GM18907 (cell line): ENCODE data around the gene LRRC4C.
A peak's percentile ranks its signal among the peaks of the same experiment; 100 is the strongest.

Experiments used
- ATAC-seq: cut with Tn5 transposase; IDR thresholded peaks from one replicate; pipeline ENCODE4 v1.9.1; 2021; ENCODE audit warnings: mild to moderate bottlenecking, moderate library complexity; ENCODE audit not compliant: unreplicated experiment

LRRC4C gene

DNA sequence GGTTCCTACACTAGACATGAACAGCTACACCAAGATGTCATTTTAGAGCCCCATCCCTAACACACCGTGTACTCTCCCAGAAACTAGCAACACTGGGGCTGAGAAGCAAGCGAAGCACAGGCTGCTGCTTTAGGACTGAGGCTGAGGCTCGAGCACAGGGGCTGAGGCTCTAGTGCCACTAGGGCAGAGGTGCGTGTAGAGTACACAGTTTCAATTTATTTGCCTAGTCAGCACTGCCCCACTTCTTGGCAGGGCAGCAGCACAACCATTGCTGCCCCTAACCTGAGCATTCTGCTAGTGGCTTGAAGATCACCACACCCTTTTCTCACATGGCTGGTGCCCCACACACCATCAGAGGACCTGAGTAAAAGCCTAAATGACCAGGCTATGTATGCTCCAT lies 713.2 kb downstream of the LRRC4C start:
- ATAC-seq = no peak

DNA sequence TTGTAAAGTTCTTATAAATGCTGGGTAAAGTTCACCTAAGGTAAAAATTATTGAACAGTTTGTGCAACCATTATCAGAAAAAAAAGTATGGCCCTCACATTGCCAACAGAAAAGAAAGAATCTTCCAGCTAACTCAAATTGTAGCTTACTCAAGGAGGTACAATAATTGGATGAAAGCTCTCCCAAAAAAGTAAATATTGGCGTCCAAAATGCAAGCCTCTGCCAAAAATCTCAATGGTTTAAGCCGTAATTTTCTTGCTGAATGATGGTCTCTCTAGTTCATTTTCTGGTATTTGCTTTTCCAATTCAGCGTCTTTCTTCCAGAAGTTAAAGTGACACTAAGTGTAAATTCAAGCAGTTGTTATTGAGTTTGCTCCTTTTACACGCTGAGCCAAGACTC lies 727.3 kb downstream of the LRRC4C start:
- ATAC-seq = no peak

DNA sequence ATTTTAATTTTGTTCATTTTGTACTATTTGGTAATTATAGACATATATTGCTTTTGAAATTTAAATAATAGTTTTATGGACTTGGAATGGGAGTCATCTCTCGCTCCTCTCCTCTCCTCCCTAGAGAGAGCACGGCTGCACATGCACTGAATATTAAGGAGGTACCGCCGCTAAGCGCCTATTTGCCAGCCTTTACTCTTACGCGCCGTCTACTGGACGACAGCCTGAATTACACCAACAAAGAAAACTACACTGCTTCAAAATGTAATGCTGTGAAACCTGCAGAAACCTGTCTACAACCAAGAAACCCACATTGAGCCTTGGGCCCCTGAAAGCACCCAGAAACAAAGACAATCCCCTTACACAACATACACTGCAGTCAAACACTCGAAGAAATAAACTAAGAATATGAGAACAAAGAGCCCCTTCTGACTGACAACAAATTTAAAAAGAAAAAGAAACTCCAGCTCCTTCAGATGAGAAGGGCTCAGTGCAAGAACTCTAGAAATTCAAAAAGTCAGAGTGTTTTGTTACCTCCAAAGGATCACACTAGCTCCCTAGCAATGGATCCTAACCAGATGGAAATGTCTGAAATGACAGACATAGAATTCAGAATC lies 737.2 kb downstream of the LRRC4C start:
- no peak for ATAC-seq

DNA sequence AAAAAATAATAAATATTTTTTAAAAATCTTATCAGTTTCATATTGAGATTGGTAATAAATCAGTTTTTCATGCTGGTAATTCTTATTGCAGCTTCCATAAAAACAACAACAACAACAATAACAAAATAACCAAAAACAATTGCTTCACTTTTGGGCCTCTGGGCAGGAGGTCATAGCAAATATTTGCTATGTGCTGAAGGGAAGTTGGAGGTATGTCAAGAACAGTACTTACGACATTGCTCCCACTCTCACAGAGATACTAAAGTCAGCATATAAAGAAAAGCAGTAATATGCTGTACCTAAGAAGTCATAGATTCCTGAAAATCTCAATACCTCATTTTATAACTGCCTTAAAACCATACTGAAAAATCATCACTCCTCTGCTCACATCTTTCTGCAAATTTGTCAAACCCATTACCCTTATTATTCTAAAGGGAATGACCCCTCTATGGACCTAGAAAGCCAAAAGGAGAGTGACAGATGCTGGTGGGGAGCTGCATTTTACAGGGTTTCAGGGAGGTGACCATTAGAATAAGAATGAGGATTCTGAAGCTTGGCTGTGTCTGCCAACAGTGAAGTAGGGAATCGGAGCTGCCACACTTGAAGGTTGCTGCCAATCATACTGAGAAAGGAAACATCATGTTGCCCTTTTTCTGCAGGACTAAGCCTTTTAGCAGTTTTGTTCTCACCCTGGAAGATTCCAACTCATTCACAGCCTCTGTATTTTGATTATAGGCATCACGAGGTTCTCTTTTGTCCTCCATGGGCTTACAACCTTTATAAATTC lies 742.9 kb downstream of the LRRC4C start:
- ATAC-seq = no peak

DNA sequence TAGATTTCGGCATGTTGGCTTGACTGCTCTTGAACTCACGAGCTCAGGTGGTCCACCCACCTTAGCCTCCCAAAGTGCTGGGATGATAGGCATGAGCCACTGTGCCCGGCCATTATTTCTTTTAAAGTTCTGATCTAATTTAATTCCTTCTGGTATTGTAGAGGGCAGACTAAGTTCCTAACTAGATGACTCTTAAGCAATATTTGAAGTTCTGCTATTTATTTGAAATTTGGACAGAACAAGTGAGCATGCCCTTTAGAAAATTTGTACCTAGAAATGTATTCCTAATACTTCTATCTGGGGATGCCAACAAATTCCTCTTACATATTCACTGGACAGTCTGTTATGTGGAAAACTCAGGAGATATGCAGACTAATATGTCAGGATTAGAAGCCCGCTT lies 746.4 kb downstream of the LRRC4C start:
- ATAC-seq = no peak

DNA sequence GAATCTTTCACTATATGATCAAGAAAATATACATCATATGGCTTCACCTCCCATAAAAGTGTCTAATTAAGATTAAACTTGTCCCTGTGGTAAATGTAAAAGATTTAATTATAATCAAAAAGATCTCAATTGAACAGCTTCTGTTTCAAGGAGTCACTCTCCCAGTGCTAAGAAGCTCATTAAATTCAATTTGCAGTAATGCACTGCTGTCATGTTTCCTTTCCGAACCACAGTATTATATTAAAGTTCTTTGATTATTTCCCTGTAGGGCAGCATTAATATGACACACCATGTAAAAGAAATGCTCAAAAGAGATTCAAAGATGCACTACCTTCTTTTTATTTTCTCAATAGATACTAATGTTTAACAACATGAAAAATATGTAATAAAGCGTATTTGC lies 758.4 kb downstream of the LRRC4C start:
- ATAC-seq = no peak

DNA sequence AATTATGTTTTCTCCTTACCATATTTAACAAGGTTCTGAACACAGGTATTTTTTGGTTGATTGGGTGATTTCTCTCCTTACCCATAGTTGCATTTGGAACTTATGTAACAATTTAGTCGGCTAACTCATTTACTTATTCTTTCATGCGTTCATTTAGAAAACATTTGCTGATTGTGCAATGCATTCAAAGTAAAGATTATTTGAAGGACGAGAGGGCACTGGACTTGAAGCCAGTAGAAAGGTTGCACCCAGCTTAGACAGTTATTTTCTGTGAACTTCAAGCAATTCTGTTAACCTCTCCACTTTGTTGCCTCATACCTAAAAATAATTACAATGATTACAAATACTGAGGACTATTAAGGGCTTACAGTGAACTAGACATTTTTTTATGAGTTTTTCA lies 769.6 kb downstream of the LRRC4C start:
- ATAC-seq = no peak

DNA sequence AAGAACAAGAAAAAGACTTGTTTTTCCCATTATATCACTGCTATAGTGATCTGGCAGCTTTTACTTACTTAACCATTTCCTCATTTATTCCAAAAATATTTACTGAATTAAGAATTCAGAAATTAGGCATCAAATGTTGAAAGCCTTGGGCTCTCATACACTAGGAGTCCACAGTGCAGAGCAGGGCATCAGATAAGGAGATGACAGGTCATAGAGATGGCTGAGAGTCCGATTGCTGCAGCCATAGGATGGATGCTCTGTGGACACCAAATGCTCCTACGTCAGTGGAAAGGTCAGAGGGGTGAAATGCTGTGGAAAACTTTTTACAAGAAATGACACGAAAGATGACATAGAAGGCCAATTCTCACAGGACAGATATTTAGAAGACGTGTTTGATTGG lies 771.1 kb downstream of the LRRC4C start:
- ATAC-seq = no peak

DNA sequence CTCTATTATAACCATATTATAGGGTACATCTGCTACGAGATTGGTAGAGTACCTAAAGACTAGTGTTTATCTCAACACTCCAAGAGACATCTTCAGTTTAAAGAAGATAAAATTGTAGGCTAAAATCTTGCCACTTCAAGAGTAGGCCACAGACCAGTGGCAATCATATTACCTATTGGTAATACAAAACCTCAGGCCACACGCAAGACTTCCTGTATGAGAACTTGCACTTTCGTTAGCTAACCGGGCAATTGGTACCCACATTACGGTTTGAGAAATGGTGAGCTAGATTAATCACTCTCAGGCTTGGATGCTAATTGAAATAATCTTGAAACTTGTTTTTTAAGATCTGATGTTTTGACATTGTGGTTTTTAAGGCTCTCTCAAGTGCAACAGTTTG lies 772.7 kb downstream of the LRRC4C start:
- no peak for ATAC-seq

DNA sequence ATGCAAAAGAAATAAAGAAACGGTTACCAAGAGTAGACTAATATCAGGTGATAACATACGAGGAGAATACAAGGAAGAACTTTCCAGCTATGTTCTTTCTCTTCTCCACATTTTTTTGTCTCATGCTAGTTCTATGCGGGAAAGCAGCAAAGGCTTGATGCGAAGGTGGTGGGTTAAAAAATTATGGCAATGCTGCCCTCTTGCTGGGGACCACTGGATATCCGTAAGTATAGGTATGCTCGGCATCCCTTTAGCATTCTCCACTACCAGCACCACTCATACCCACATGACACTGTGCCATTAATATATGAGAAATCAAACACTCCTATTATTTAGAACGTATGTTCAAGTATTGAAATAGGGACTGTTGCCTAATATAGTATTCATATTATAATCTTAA lies 776.4 kb downstream of the LRRC4C start:
- no peak for ATAC-seq

DNA sequence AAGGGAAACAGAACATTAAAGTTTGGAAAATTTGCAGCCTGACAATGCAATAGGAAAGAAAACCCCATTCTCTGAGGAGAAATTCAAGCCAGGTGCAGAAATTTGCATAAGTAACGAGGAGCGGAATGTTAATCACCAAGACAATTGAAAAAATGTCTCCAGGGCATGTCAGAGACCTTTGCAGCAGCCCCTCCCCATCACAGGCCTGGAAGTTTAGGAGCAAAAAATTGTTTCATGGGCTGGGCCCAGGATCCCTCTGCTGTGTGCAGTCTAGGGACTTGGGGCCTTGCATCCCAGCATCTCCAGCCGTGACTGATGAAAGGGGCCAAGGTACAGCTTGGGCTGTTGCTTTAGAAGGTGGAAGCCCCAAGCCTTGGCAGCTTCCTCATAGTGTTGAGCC lies 780.2 kb downstream of the LRRC4C start:
- no peak for ATAC-seq

DNA sequence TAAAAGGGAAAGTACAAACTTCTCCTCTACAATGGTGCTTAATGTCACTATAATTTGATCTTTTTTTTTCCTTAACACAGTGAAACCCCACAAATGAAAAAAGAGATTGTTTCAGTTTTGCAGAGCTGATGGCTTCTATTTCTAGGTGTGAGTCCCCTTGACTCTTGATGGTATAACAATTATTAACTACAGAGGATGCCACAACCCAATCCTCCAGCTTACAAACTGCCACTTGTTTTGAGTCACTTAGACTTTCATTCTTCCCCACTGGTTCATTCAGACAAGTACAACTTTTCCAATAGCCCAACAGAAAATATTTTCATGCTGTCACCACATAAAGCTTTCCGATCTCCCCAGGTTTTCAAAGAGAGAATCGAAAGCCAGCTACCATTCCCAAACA lies 812.2 kb downstream of the LRRC4C start:
- ATAC-seq = peak; percentile 88

DNA sequence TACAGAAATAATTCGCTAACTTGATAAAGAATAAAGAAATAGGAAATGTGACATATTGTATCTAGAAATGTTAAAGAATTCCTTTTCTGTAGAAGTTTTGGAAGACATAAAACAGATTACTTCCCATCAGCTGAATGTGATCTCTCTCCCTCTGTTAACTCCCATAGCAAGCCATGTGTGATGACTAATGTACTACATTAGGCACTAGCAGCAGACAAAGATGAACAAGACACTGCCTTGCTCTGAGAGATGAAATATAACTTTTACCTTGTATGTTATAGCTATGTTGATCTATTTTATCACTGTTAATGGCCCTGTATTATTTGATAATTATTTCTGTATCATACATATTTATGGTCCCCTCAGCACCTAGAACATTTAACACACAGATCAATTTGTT lies 817.2 kb downstream of the LRRC4C start:
- ATAC-seq = no peak

DNA sequence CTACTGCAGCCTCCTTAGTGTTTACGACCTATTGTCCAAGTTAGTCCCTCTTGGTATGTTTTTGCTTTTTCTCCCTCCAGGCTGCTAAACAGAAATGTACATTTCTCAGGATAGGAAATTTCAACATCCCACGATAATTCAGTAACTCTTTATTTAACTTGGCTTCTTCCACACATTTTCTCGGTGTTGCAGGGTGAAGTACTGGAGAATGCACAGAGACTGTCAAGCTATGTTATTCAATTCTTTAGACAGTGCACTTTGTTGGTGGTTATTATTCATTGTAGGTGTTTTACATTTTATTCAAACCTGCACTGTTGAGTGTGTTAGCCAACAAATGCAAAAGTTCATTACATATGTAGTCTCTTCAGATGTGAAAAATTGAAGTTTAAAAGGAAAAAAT lies 839.8 kb downstream of the LRRC4C start:
- ATAC-seq = no peak

DNA sequence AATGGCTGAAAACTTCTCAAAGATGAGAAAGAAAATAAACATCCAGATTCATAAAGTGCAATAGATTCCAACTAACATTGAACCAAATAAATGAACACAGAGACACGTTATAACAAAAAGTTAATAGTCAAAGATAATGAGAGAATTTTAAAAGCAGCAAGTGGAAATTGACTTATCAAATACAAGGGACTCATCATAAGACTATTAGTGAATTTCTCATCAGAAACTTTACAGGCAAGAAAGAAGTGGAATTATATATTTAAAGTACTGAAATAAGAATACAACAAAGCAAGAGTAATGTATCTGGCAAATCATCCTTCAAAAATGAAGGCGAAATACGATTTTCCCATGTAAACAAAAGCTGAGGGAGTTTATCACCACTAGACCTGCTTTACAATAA lies 852.7 kb downstream of the LRRC4C start:
- ATAC-seq = no peak

DNA sequence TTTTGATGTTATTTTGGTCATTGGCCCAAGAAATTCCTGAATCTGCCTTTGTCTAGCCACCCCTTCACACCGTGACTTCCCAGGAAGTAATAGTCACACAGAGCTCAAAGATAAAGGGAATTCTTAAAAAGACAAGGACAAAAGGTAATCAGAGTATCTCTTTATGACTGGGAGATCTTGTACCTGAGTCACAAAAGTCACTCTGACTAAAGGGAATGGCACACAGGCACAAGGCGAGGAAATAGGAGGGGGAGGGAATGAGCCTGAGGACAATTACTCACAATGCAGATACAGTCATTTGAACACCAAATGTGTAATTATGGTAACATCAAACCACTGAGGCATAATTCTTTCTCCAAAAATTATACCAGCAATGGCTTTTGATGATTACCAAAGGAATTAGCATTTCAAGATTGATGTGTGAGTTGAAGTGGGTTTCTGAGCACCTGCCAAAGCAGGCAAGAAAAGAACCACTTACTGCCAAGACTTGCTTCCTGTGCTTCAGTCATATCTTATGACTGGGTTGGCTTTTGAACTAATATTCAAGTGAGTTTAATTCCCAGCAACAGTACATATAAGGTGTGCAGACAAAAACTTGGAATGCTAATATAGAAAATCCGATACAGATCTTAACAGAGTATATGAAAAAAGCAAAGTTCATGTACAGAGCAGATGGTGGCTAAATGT lies 856.4 kb downstream of the LRRC4C start:
- no peak for ATAC-seq

DNA sequence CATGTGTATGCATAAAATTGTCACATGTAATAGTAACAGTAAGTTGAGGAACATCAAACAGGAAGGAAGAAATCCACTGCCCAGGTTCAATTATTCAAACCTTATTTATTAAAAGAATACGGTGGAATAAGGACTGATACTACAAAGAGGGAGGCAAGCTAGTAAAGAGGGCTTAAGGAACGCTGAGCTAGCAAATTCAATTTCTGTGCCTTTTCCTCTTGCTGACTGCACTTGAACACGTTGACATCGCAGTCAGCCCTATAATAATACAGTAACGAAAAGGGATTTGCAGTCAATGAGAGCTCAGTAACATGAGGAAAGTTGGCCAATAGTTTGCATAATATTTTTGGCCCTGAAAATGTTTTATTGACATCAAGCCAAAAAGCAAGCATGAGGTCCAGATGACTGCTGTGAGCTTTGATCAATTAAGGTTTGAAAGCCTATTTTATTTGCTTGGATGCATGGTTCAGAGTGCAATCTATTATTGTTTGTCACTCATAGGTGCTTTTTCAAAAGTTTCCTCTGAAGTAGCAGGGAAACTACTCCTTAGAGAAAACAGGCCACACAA lies 861.8 kb downstream of the LRRC4C start:
- no peak for ATAC-seq

DNA sequence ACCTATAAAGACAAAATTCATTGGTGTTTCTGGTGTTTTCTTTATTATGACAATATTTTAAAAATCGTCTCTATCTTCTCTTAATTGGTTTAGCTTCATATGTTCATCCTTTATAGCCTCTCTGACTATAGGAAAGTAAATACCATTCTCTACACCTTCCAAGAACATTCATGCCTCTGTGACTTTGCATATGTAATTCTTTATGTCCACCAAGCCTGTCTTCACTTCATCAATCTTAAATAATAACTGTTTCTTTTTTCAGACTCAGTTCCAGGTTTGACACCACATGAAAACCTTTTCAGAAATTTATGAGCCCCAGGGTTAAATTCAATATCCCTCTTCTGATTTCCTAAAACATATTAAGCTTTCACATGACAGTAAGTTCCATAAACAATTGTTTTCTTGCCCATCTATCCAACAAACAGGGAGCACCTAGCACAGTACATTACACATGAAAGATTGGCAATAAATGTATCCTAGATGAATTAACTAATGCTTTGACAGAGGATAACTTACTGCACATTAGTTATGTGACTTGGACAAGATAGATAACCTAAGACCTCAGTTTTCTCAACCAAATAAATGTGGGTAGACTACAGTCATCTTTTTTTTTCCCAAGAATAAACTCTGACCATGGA lies 886.1 kb downstream of the LRRC4C start:
- ATAC-seq = no peak

DNA sequence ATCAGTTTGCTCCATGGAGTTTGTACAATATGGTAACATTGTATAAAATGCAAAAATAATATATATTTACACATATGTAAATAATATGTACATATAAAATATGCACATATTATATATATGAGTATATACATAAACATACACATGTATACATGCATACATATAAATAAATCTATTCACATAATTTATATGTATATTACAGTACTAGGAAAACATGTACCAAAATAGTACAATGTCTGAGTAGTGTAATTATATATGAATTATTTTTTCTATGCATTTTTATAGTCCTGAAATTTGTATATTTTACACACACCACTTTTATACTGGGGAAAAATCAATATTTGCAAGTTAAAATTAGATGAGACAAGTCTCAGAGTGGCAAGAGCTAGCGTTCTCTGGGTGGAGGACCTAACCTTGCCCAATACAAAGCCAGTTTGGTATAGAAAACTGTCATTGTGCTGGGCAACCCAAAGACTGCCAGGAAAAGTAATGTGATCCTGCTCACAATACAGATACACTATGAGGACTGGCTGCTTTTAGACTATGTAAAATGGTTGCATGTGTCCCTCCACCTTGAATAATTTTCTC lies 889.4 kb downstream of the LRRC4C start:
- ATAC-seq = no peak

DNA sequence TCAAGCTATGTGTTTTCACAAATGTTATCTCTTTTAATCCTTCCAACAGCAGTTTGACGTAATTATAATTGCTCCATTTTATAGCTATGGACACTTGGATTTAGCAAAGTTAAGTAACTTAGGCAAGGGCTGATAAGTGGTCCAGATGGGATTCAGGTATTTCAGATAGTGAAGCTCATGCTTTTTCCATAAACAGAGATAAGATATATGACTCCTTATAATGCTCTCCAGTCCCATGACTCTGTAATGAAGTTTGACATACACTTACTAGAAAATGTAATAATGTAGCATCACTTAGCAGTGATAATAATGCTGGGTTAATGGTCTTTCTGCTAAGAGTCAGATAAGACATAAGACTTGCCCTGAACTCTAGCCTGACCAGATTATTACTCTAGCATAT lies 892.1 kb downstream of the LRRC4C start:
- ATAC-seq = no peak

DNA sequence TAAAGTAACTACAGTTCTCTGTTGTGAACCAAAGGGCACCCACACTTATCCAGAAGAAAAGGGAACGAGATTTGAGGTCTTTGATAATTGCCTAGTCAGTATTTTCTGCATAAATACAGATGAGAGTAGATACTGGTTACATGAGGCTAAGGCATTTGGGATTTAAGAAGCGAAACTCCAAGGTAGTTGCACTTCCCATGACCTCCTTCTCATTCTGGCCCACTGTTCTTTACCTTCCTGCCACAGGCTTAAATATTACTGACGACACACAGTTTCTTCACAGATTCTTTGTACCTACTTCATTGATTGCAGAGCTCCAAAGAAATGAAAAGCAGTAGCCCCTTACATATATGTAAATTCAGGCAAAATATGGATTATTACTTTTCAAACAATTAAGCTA lies 915.3 kb downstream of the LRRC4C start:
- ATAC-seq = no peak
